Stomach smooth muscle (tissue), 2 donors: ENCODE data around the gene B4GALNT3.

ENCODE experiments used
- H3K27ac ChIP-seq: one replicate; pipeline ENCODE4 v1.7.0; 2013; ENCODE audit warnings: mild to moderate bottlenecking, low read length, inconsistent platforms
- H3K27me3 ChIP-seq, 2 donors: one replicate each; pipeline ENCODE4 v1.7.0; 2013; ENCODE audit warnings: low read length in 2 of 2; ENCODE audit not compliant: insufficient read depth in 2 of 2, control insufficient read depth in 1 of 2
- H3K36me3 ChIP-seq, 2 donors: one replicate each; pipeline ENCODE4 v1.7.0; 2013; ENCODE audit warnings: low read length in 2 of 2; ENCODE audit not compliant: control insufficient read depth in 2 of 2, insufficient read depth in 2 of 2
- H3K4me1 ChIP-seq: one replicate; pipeline ENCODE4 v1.7.0; 2013; ENCODE audit warnings: low read length; ENCODE audit not compliant: control insufficient read depth, insufficient read depth
- H3K4me3 ChIP-seq, 2 donors: one replicate each; pipeline ENCODE4 v1.7.0; 2013; ENCODE audit warnings: low read length in 2 of 2
- H3K9ac ChIP-seq, 2 donors: one replicate each; pipeline ENCODE4 v1.7.0; 2013; ENCODE audit warnings: low read length in 2 of 2, mild to moderate bottlenecking in 1 of 2
- H3K9me3 ChIP-seq, 2 donors: one replicate each; pipeline ENCODE4 v1.7.0; 2013; ENCODE audit warnings: low read length in 2 of 2; ENCODE audit not compliant: control insufficient read depth in 2 of 2
- donor health status: healthy.
- donor health status: Pancreatic carcinoma.

Gene B4GALNT3

GRCh38 chr12:546920-547845 lies 87.4 kb downstream of the B4GALNT3 start:
- H3K27me3 ChIP-seq: peaks cover 16 to 18% of the 10 kb centered on the region in 2 donors
- H3K27ac ChIP-seq: no peak overlapping the region
- peaks cover 5% of the 10 kb centered on the region for H3K4me1 ChIP-seq
- H3K4me3 ChIP-seq: no peak overlapping the region
- H3K9ac ChIP-seq: no peak overlapping the region
- H3K9me3 ChIP-seq: no peaks in the 10 kb centered on the region
- H3K36me3 ChIP-seq: no peaks in the 10 kb centered on the region

- peaks cover 8% of the 10 kb centered on the region for H3K4me1 ChIP-seq
- no peak overlapping the region for H3K9ac ChIP-seq
- H3K36me3 ChIP-seq: no peaks in the 10 kb centered on the region
- peaks cover 16 to 21% of the 10 kb centered on the region in 2 donors for H3K27me3 ChIP-seq
- no peak overlapping the region for H3K4me3 ChIP-seq
- no peaks in the 10 kb centered on the region for H3K9me3 ChIP-seq
- no peak overlapping the region for H3K27ac ChIP-seq
These were observed 88.2 kb downstream of the B4GALNT3 start for GRCh38 chr12:547883-548470.

GRCh38 chr12:549476-550082 lies 89.8 kb downstream of the B4GALNT3 start:
- Histone ChIP-seq H3K27ac (no peak overlapping the region), H3K4me3 (no peak overlapping the region), H3K36me3 (no peaks in the 10 kb centered on the region), H3K27me3 (peaks cover 15 to 16% of the 10 kb centered on the region in 2 donors), H3K9me3 (no peaks in the 10 kb centered on the region), H3K4me1 (peaks cover 8% of the 10 kb centered on the region), H3K9ac (no peak overlapping the region)

GRCh38 chr12:550473-551260 lies 90.9 kb downstream of the B4GALNT3 start:
- no peak overlapping the region for H3K4me3 ChIP-seq
- no peaks in the 10 kb centered on the region for H3K36me3 ChIP-seq
- H3K27ac ChIP-seq: no peak overlapping the region
- no peak overlapping the region for H3K9ac ChIP-seq
- H3K27me3 ChIP-seq: peaks cover 12 to 15% of the 10 kb centered on the region in 2 donors
- H3K4me1 ChIP-seq: peaks cover 8% of the 10 kb centered on the region
- no peaks in the 10 kb centered on the region for H3K9me3 ChIP-seq

GRCh38 chr12:552466-552865 lies 92.7 kb downstream of the B4GALNT3 start:
- Histone ChIP-seq H3K9ac (no peak overlapping the region), H3K27me3 (peaks cover 5 to 9% of the 10 kb centered on the region in 2 donors), H3K4me1 (peaks cover 3% of the 10 kb centered on the region), H3K36me3 (no peaks in the 10 kb centered on the region), H3K4me3 (no peak overlapping the region), H3K27ac (no peak overlapping the region), H3K9me3 (no peaks in the 10 kb centered on the region)

GRCh38 chr12:553216-554000 lies 93.7 kb downstream of the B4GALNT3 start:
- Histone ChIP-seq H3K4me1 (peaks cover 3% of the 10 kb centered on the region), H3K9ac (no peak overlapping the region), H3K27ac (no peak overlapping the region), H3K27me3 (peaks cover 2 to 3% of the 10 kb centered on the region in 2 donors), H3K4me3 (no peak overlapping the region), H3K9me3 (no peaks in the 10 kb centered on the region), H3K36me3 (no peaks in the 10 kb centered on the region)

GRCh38 chr12:554001-554285 lies 94.2 kb downstream of the B4GALNT3 start:
- no peaks in the 10 kb centered on the region for H3K36me3 ChIP-seq
- peaks cover 2 to 3% of the 10 kb centered on the region in 2 donors for H3K27me3 ChIP-seq
- H3K4me3 ChIP-seq: no peak overlapping the region
- H3K9ac ChIP-seq: no peak overlapping the region
- peaks cover 3% of the 10 kb centered on the region for H3K4me1 ChIP-seq
- no peaks in the 10 kb centered on the region for H3K9me3 ChIP-seq
- no peak overlapping the region for H3K27ac ChIP-seq

- H3K27me3 ChIP-seq: peaks cover 2% of the 10 kb centered on the region in 2 donors
- H3K4me1 ChIP-seq: peaks cover 3% of the 10 kb centered on the region
- H3K4me3 ChIP-seq: no peak overlapping the region
- H3K27ac ChIP-seq: no peak overlapping the region
- H3K9me3 ChIP-seq: no peaks in the 10 kb centered on the region
- no peaks in the 10 kb centered on the region for H3K36me3 ChIP-seq
- H3K9ac ChIP-seq: no peak overlapping the region
These were observed 96.8 kb downstream of the B4GALNT3 start for GRCh38 chr12:556498-556897.

- Histone ChIP-seq H3K27me3 (no peaks in the 10 kb centered on the region), H3K4me3 (no peak overlapping the region)
These were observed 98.8 kb downstream of the B4GALNT3 start for GRCh38 chr12:558580-558979.

More at GRCh38 chr12:558580-558979, 98.8 kb downstream of the B4GALNT3 start:
- Histone ChIP-seq H3K4me1 (no peaks in the 10 kb centered on the region), H3K36me3 (no peaks in the 10 kb centered on the region), H3K9me3 (no peaks in the 10 kb centered on the region), H3K9ac (no peak overlapping the region), H3K27ac (no peak overlapping the region)
